GM21360 (cell line): ENCODE data around the gene CNNM3.
A peak's percentile ranks its signal among the peaks of the same experiment; 100 is the strongest.

Experiments used
- ATAC-seq: cut with Tn5 transposase; IDR thresholded peaks from one replicate; pipeline ENCODE4 v1.9.1; 2021; ENCODE audit warnings: mild to moderate bottlenecking, moderate library complexity; ENCODE audit not compliant: unreplicated experiment

Gene CNNM3

GRCh38 chr2:96874198-96874831, 58.2 kb downstream of the CNNM3 start:
- peak; percentile 47 for ATAC-seq

GRCh38 chr2:96875498-96876268, 59.6 kb downstream of the CNNM3 start:
- ATAC-seq, result no peak

- no peak for ATAC-seq
Measured at GRCh38 chr2:96876269-96877041, 60.4 kb downstream of the CNNM3 start.

- no peak for ATAC-seq
Measured at GRCh38 chr2:96877042-96877451, 61.0 kb downstream of the CNNM3 start.

- no peak for ATAC-seq
Measured at GRCh38 chr2:96877631-96878092, 61.6 kb downstream of the CNNM3 start.

GRCh38 chr2:96878171-96878570, 62.1 kb downstream of the CNNM3 start:
- ATAC-seq, result no peak

- ATAC-seq, result no peak
Measured at GRCh38 chr2:96878796-96879544, 62.9 kb downstream of the CNNM3 start.

- ATAC-seq, result no peak
Measured at GRCh38 chr2:96879545-96880040, 63.5 kb downstream of the CNNM3 start.

GRCh38 chr2:96880891-96881273, 64.8 kb downstream of the CNNM3 start:
- ATAC-seq, result no peak

GRCh38 chr2:96881349-96882195, 65.5 kb downstream of the CNNM3 start:
- ATAC-seq, result no peak

- no peak for ATAC-seq
Measured at GRCh38 chr2:96882230-96882629, 66.2 kb downstream of the CNNM3 start.

GRCh38 chr2:96882906-96883305, 66.8 kb downstream of the CNNM3 start:
- ATAC-seq, result no peak

GRCh38 chr2:96883306-96883705, 67.2 kb downstream of the CNNM3 start:
- ATAC-seq, result no peak
